B cell (primary cell): Measurements from ENCODE around the gene CCDC187. TPM values are rescaled to one million over a fixed set of nuclear protein-coding genes. Genes with fewer than 3 reads are reported as not detected.

Experiments used
- ATAC-seq: fragments of 200-7000 bp; cut with Tn5 transposase; one replicate; pipeline ENCODE4 v1.10.0; 2021; ENCODE audit warnings: low read depth, mild to moderate bottlenecking, moderate number of reproducible peaks, moderate library complexity
- CTCF ChIA-PET: fragments of 350-600 bp; sonication (Branson Sonifier 250); formaldehyde crosslinking; loops from one replicate; lab custom pipeline; 2021; ENCODE audit warnings: antibody characterized with exemption, inconsistent platforms; lab: Charles Lee
- POLR2A ChIA-PET: fragments of 350-600 bp; sonication (Branson Sonifier 250); formaldehyde crosslinking; loops from one replicate; lab custom pipeline; 2021; ENCODE audit warnings: antibody characterized with exemption; lab: Charles Lee
- DNase-seq: peaks from one replicate; pipeline ENCODE4 v3.0.0; 2013
- H2AFZ ChIP-seq: 2 replicates; pipeline ENCODE4 v1.6.1; 2012; ENCODE audit warnings: mild to moderate bottlenecking, low read depth, low read length; ENCODE audit not compliant: insufficient read depth, poor library complexity, severe bottlenecking
- H3K27ac ChIP-seq, 2 donors: 1 replicate in 1 of 2; 2 replicates in 1 of 2; pipeline ENCODE4 v1.5.1; 2012 to 2013; ENCODE audit warnings: low read length in 2 of 2, mild to moderate bottlenecking in 2 of 2, moderate library complexity in 1 of 2
- H3K27me3 ChIP-seq, 4 experiments: fragments of 200-600 bp in 1 of 4; sonication (generic) in 1 of 4; replicated peaks in 1 of 4; 1 replicate in 2 of 4; 2 replicates in 2 of 4; pipeline versions ENCODE4 v1.6.1 to v1.7.0; 2013 to 2016; ENCODE audit warnings: low read length in 3 of 4, mild to moderate bottlenecking in 2 of 4, mixed read lengths in 1 of 4, moderate library complexity in 1 of 4; ENCODE audit not compliant: insufficient read depth in 4 of 4, control insufficient read depth in 3 of 4; ENCODE audit errors: control extremely low read depth in 1 of 4
- H3K36me3 ChIP-seq, 2 experiments: replicated peaks in 1 of 2; 1 replicate in 1 of 2; 2 replicates in 1 of 2; pipeline versions ENCODE4 v1.6.1 to v1.7.1; 2013; ENCODE audit warnings: low read length in 1 of 2; ENCODE audit not compliant: insufficient read depth in 2 of 2, control insufficient read depth in 1 of 2; ENCODE audit errors: control extremely low read depth in 1 of 2, extremely low read depth in 1 of 2
- H3K4me1 ChIP-seq, 2 donors: fragments of 200-600 bp in 1 of 2; sonication (generic) in 1 of 2; 1 replicate in 1 of 2; 2 replicates in 1 of 2; pipeline versions ENCODE4 v1.5.1 to v1.6.1; 2013 to 2017; ENCODE audit warnings: low read length in 2 of 2; ENCODE audit not compliant: control insufficient read depth in 2 of 2, insufficient read depth in 2 of 2
- H3K4me2 ChIP-seq: replicated peaks from 2 replicates; pipeline ENCODE3; 2012; ENCODE audit warnings: mild to moderate bottlenecking, low read depth, low read length; ENCODE audit not compliant: poor library complexity, severe bottlenecking
- H3K4me3 ChIP-seq, 5 experiments: fragments of 200-600 bp in 1 of 5; sonication (generic) in 1 of 5; 1 replicate in 3 of 5; 2 replicates in 2 of 5; pipeline versions ENCODE4 v1.5.1 to v1.7.0; 2011 to 2016; ENCODE audit warnings: low read length in 4 of 5, mild to moderate bottlenecking in 4 of 5, low read depth in 2 of 5, control low read depth in 1 of 5, moderate library complexity in 1 of 5; ENCODE audit not compliant: insufficient read depth in 1 of 5; ENCODE audit errors: control extremely low read depth in 1 of 5, extremely low read depth in 1 of 5
- H3K79me2 ChIP-seq: fragments of 200-600 bp; sonication (generic); one replicate; pipeline ENCODE4 v1.6.0; 2016; ENCODE audit warnings: low read length; ENCODE audit not compliant: control insufficient read depth, insufficient read depth
- H3K9ac ChIP-seq: fragments of 200-600 bp; sonication (generic); 2 replicates; pipeline ENCODE4 v1.6.1; 2017; ENCODE audit warnings: mild to moderate bottlenecking, low read length, moderate library complexity
- H3K9me3 ChIP-seq, 3 donors: one replicate each; pipeline versions ENCODE4 v1.6.1 to v1.7.1; 2013; ENCODE audit warnings: low read length in 2 of 3; ENCODE audit not compliant: control insufficient read depth in 2 of 3, insufficient read depth in 1 of 3; ENCODE audit errors: control extremely low read depth in 1 of 3
- H4K20me1 ChIP-seq: 2 replicates; pipeline ENCODE4 v1.6.0; 2012; ENCODE audit warnings: mild to moderate bottlenecking, low read length; ENCODE audit not compliant: insufficient read depth, control insufficient read depth, poor library complexity, severe bottlenecking
- H3K27ac Mint-ChIP-seq: one replicate; pipeline ENCODE4 v1.8.0; 2021; ENCODE audit warnings: mixed read lengths
- H3K27me3 Mint-ChIP-seq: one replicate; pipeline ENCODE4 v1.8.0; 2021; ENCODE audit warnings: mixed read lengths
- H3K4me1 Mint-ChIP-seq: one replicate; pipeline ENCODE4 v1.8.0; 2021; ENCODE audit warnings: mixed read lengths
- H3K4me3 Mint-ChIP-seq: one replicate; pipeline ENCODE4 v1.8.0; 2021; ENCODE audit warnings: mixed read lengths
- H3K9me3 Mint-ChIP-seq: one replicate; pipeline ENCODE4 v1.8.0; 2022; ENCODE audit warnings: mixed read lengths; ENCODE audit not compliant: insufficient read depth
- EZH2 ChIP-seq: IDR thresholded peaks from 2 replicates; pipeline ENCODE4 v1.6.1; 2012; ENCODE audit warnings: borderline replicate concordance, low read depth, mild to moderate bottlenecking, moderate library complexity, low read length; ENCODE audit not compliant: insufficient read depth, poor library complexity, severe bottlenecking
- WGBS: methylation state at CpG from one replicate; pipeline ENCODE4 v1.1.5; 2013; ENCODE audit warnings: missing lambda C conversion rate; ENCODE audit not compliant: insufficient coverage; 5-methylcytosine and 5-hydroxymethylcytosine counted together
- intact Hi-C: fragments of 100-400 bp; cut with micrococcal nuclease; formaldehyde crosslinking; loops from one replicate; pipeline ENCODE4 v1.10.0; 2022
- polyA plus RNA-seq: library from polyadenylated mRNA; depleted of rRNA; stranded (reverse); fragments of >200 nt; gene quantifications from 2 replicates; pipeline ENCODE4 v1.2.3, GENCODE V29; 2012
- total RNA-seq, 2 donors: library from RNA; stranded (reverse); fragments of 120-200 nt in 1 of 2; gene quantifications; 1 replicate in 1 of 2; 2 replicates in 1 of 2; pipeline versions ENCODE4 v1.2.3 to v1.2.4, GENCODE V29; 2013 to 2022
- TF ChIP-seq, protein P1 (sequence below): fragments of 200-600 bp; IDR thresholded peaks from one replicate; pipeline ENCODE4 v1.8.0; 2022; ENCODE audit warnings: antibody characterized with exemption, mild to moderate bottlenecking

Gene CCDC187
- total and polyA plus RNA-seq, 2 donors (not counting 1 experiment from before 2014, with no cell fraction given), result 1.5 to 7.6 TPM

DNA sequence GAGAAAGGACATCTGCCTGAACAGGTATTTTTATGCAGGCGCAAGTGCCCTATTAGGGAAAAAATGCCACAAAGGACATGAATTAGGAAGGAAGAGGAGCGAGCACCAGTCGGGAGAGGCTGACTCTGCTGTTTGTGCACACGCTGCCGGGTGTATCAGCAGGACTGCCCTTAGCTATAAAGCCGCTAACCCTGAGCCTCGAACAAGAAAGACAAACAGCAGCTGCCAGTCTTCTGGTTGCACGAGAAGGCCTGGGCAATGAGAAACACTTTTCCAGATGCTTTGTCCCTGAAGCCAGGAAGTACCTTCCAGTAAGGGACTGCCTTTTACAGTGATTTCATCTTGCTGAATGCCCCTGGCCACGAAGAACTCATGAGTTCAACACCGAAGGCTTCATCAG, 70.9 kb downstream of the CCDC187 start:
- no peaks in the 10 kb centered on the region for H3K9me3 Mint-ChIP-seq
- no peak for DNase-seq
- WGBS, result 87% methylated on average over 10 of the region's 10 CpGs
- TF ChIP-seq, protein P1, sequence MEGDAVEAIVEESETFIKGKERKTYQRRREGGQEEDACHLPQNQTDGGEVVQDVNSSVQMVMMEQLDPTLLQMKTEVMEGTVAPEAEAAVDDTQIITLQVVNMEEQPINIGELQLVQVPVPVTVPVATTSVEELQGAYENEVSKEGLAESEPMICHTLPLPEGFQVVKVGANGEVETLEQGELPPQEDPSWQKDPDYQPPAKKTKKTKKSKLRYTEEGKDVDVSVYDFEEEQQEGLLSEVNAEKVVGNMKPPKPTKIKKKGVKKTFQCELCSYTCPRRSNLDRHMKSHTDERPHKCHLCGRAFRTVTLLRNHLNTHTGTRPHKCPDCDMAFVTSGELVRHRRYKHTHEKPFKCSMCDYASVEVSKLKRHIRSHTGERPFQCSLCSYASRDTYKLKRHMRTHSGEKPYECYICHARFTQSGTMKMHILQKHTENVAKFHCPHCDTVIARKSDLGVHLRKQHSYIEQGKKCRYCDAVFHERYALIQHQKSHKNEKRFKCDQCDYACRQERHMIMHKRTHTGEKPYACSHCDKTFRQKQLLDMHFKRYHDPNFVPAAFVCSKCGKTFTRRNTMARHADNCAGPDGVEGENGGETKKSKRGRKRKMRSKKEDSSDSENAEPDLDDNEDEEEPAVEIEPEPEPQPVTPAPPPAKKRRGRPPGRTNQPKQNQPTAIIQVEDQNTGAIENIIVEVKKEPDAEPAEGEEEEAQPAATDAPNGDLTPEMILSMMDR, result no peak
- TF ChIP-seq EZH2, result no peak
- ChIA-PET POLR2A (interaction anchor here (0.7 kb wide), 1 partner anchor 573 kb away, joined by 5 read pairs; no protein-coding TSS in a partner anchor), CTCF (interaction anchor here (0.9 kb wide), 1 partner anchor 51 kb away, joined by 3 read pairs; no protein-coding TSS in a partner anchor)
- ATAC-seq, result no peak
- Histone ChIP-seq H3K4me1 (peaks cover 26 to 69% of the 10 kb centered on the region in 2 donors), H3K4me3 (no peak overlapping the region), H3K9ac (no peak overlapping the region), H4K20me1 (peaks cover 94% of the 10 kb centered on the region), H3K27ac (no peak overlapping the region), H2AFZ (no peak overlapping the region), H3K36me3 (peaks cover 0 to 68% of the 10 kb centered on the region in 2 experiments), H3K27me3 (no peaks in the 10 kb centered on the region), H3K4me2 (no peak overlapping the region), H3K9me3 (no peaks in the 10 kb centered on the region), H3K79me2 (peaks cover 100% of the 10 kb centered on the region)
- intact Hi-C loops, result no loop called here
- no peak overlapping the region for H3K4me3 Mint-ChIP-seq
- H3K27ac Mint-ChIP-seq, result no peak overlapping the region
- no peaks in the 10 kb centered on the region for H3K27me3 Mint-ChIP-seq
- peaks cover 80% of the 10 kb centered on the region for H3K4me1 Mint-ChIP-seq

DNA sequence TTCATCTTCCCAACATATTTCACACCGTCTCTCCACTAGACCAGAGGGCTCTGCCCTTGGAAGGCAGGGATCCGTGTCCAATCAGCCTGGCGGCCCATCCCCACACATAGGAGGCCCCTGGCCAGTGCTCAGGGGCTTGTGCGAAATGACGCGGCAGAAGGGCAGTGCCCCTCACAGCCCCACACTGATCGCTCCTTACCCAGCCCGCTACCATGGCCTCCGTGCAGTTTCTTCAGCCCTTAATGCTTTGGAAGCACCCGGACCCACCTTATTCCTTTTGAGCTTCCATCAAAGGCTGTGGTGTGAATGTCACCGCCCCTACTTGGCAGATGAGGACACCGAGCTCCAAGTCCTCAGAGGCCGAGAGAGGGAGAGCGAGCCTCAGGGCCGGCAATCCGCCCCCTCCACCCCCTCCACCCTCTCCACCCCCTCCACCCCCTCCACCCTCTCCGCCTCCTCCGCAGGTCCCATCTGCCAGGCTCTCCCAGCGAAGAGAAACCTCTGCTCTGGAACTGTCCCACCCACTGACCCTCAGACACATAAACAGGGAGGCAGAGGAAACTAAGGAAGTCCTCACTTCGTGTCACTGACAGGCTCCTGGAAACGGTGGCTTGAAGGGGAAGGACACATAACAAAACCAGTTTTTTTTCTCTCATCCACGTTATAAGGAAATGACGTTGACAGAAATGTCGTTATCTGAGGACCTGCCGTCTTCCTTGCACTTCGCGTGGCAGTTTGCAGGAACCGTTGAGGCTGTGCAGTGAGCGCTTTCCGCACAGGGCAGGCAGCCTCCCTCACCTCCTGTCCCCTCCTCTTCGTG, 72.2 kb downstream of the CCDC187 start:
- H3K79me2 ChIP-seq, result peaks cover 100% of the 10 kb centered on the region
- Mint-ChIP-seq H3K4me1 (peaks cover 87% of the 10 kb centered on the region), H3K4me3 (peak overlapping the region; percentile 67), H3K9me3 (no peaks in the 10 kb centered on the region), H3K27ac (peak overlapping the region; percentile 65), H3K27me3 (no peaks in the 10 kb centered on the region)
- peak overlapping the region; percentile 26 for H3K4me2 ChIP-seq
- ATAC-seq (peak; percentile 19), DNase-seq (peak; percentile 43)
- H3K4me1 ChIP-seq, result peaks cover 30 to 69% of the 10 kb centered on the region in 2 donors
- ChIA-PET CTCF (interaction anchor here (0.9 to 1.0 kb wide), 2 partner anchors 8 to 61 kb away, joined by 3 read pairs; no protein-coding TSS in a partner anchor), POLR2A (no interaction called here)
- H2AFZ ChIP-seq, result no peak overlapping the region
- H3K36me3 ChIP-seq, result peaks cover 0 to 65% of the 10 kb centered on the region in 2 experiments
- 69% methylated on average over 23 of the region's 31 CpGs for WGBS
- H3K9ac ChIP-seq, result no peak overlapping the region
- no peaks in the 10 kb centered on the region for H3K9me3 ChIP-seq
- H3K27me3 ChIP-seq, result no peaks in the 10 kb centered on the region
- TF ChIP-seq, protein P1, result no peak
- no peak for TF ChIP-seq EZH2
- no peak overlapping the region for H3K4me3 ChIP-seq
- H4K20me1 ChIP-seq, result peaks cover 88% of the 10 kb centered on the region
- intact Hi-C loops, result no loop called here
- H3K27ac ChIP-seq, result no peak overlapping the region
